NCI-H345 treated with DMSO at 0.1 percent for 48 hours (cell line): ENCODE data around the gene TPO.
"Not testable (repeated sequence)": the region's sequence is repeated elsewhere in the genome, so short reads cannot be mapped to it uniquely, and the experiment has no call there.

Experiments
- DNase-seq: peaks from one replicate; lab custom pipeline; 2025; ENCODE audit not compliant: unreplicated experiment; lab: John Stamatoyannopoulos, UW

Gene TPO

GRCh38 chr2:1413156-1413710, at the start of gene TPO:
TPO (plus strand) TSS chr2:1413463; CDS start chr2:1414409, 946 bp downstream.
- DNase-seq: no peak

DNA sequence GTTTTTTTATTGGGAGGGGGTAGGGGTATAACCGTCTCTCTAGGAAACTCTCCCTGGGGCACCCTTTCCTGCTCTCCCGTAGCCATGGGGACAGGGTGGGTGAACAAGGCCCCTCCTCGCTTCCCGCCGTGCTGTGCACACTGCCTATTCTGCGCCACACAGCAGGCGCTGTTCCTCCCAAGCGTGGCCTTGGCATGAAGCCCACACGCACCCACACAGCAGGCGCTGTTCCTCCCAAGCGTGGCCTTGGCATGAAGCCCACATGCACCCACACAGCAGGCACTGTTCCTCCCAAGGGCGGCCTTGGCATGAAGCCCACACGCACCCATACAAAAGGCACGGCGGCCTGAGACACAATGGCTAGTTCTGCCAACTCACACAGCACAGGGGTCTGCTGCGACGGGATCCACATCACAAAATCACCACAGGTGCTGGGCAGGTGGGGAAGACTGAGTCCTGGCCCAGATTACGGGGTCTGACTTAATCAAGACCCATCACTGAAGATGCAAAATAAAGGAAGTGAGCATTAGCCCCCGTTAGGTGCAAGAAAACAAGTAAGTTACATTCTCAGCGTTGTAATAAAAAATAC, 46.6 kb upstream of the TPO start:
- DNase-seq: peak; percentile 99

- no peak for DNase-seq
Observed at GRCh38 chr2:1367601-1368000, 45.7 kb upstream of the TPO start.

- DNase-seq: no peak
Observed at GRCh38 chr2:1369905-1370304, 43.4 kb upstream of the TPO start.

DNA sequence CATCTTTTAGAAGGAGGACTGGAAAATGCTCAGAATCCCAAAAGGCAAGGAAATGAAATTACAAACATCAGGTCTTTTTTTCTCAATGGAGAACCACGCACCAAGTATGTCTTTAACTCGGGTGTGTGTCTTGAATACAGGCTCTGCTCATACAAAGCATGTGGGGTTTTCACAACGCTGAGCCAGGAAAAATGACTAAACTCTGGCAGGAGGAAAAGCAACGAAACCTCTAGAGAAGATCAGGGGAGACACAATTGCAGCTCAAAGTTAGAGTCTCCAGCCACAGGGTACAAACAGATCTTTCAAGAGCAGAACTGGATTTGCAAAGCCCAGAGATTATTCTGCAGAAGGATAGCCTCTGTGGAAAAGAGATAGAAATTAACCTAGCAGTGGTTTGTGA, 42.8 kb upstream of the TPO start:
- DNase-seq: no peak

GRCh38 chr2:1371082-1371481, 42.2 kb upstream of the TPO start:
- DNase-seq: no peak

DNA sequence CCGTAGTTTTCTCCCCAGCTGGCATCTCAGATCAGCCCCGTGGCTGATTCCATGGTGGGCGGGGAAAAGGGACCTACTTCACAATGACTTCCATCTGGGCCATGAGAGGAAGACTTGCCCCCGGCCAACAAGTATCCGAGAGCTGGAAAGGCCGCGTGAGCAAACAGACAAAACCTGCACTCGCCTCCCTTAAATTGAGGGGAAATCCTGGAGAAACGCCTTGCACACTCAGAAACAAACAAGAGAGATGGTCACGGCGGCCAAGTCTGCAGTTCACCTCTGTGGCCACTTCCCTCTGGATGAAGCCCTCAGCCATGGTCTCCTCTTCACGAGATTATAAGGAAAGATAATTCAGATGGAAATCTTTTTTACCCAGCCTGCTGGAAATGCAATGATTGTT, 39.4 kb upstream of the TPO start:
- DNase-seq: peak; percentile 70

DNA sequence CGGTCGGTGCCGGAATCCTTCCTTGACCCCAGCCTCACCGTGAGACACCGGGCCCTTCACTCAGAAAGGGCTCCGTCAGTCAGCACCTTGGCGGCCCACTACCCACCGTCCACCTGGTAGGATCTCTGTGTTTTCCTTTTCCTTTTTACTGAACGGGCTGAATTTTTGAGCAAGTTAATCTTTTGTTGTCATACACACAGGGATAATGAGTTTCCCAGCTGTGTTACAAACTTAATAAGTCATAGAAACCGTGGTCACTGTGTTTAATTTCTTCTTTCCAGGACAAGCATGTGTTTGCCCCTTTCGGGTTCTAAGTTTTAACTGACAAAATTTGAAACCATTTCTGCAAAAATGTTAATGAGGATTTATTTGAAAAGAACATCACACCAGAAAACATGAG, 39.0 kb upstream of the TPO start:
- DNase-seq: no peak

GRCh38 chr2:1375794-1376193, 37.5 kb upstream of the TPO start:
- DNase-seq: peak; percentile 62

GRCh38 chr2:1377473-1377872, 35.8 kb upstream of the TPO start:
- DNase-seq: no peak

DNA sequence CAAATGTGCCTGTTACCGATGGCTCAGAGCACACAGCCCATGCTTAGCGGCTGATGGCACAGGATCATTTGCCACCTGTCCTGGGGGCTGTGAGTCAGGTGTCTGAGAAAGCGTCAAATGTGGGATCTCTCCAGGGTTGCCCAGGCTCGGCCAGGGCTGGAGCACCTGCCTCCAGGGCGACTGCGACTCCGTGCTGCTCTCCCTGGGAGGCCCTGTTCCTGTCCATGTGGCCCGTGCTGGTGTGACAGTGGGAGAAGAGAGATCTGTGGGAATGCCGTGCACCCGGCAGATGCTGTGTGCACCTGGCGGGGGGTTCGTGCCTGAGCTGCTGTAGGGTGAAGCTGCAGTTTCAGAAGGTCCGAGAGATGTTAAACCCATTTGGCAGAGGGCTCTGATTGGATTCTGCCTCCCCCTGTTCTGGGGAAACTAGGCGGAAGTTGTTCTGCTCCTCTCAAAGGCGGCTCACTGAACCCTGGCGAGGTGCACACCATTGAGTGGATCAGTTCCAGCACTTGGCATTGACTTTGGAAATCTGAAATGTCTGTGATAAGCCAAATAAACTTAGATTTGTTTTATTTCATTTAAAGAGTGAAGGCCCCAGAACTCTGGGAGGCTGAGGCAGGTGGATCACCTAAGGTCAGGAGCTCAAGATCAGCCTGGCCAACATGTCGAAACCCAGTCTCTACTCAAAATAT, 34.7 kb upstream of the TPO start:
- DNase-seq: no peak

DNA sequence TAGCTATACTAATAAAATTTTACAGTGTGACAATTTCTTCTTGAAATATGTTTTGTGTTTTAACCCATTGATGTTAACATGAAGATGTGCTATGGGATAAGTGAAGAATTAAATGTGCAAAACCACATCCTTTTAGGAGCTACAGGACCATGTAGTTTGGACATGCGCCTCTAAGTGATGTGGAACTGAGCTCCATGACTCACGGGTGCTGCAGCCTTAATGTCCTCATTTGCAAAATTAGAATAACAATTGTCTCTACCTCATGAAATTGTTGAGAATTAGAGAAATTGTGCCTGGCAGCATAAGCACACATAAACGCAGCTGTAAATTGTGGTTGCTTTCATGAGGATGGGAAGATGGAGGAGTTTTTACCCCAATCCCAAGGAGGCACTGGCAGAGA, 31.6 kb upstream of the TPO start:
- DNase-seq: no peak

DNA sequence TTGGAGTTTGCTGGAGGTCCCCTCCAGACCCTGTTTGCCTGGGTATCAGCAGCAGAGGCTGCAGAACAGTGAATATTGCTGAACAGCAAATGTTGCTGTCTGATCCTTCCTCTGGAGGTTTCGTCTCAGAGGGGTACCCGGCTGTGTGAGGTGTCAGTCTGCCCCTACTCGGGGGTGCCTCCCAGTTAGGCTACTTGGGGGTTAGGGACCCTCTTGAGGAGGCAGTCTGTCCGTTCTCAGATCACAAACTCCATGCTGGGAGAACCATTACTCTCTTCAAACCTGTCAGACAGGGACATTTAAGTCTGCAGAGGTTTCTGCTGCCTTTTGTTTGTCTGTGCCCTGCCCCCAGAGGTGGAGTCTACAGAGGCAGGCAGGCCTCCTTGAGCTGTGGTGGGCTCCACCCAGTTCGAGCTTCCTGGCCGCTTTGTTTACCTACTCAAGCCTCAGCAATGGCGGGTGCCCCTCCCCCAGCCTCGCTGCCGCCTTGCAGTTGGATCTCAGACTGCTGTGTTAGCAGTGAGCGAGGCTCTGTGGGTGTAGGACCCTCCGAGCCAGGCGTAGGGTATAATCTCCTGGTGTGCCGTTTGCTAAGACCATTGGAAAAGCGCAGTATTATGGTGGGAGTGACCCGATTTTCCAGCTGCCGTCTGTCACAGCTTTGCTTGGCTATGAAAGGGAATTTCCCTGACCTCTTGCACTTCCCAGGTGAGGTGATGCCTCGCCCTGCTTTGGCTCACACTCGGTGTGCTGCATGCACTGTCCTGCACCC, 25.1 kb upstream of the TPO start:
- DNase-seq: not testable (repeated sequence)

DNA sequence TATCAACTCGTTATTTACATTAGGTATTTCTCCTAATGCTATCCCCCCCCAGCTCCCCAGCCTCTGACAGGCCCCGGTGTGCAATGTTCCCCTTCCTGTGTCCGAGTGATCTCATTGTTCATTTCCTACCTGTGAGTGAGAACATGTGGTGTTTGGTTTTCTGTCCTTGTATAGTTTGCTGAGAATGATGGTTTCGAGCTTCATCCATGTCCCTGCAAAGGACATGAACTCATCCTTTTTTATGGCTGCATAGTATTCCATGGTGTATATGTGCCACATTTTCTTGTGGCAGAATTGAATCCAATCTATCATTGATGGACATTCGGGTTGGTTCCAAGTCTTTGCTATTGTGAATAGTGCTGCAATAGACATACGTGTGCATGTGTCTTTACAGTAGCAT, 23.1 kb upstream of the TPO start:
- not testable (repeated sequence) for DNase-seq

GRCh38 chr2:1393321-1393720, 19.9 kb upstream of the TPO start:
- DNase-seq: no peak

DNA sequence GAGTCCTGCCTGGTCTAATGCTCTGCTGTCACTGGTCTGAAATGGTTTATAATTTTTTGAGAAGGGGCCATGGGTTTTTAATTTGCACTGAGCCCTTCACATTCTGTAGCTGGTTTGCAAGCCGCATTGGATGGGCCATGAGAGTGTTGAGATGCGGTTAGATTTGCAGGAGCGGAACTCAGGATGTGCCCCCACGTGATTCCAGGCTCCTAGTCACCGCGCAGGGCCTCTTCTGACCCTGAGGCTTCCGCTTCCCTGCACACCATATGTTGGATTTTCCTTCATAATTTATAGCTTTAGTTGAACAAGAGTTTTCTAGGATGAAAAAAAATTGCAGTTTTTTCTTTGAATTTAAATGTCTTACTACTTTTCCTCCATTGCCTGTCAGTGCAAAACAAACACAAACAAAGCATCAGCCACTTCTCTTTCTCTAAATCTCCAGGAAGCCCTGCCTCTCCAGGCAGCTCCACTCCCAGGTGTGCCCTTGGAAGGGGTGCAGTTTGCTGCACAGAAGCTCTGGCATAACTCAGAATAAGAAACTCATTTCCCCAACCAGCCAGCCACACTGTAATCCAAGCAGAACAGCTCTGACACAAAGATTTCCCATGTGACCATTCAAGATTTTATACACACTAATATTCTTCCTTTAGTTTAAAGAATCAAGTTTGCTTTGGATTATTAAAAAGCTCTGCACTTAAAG, 18.4 kb upstream of the TPO start:
- no peak for DNase-seq

DNA sequence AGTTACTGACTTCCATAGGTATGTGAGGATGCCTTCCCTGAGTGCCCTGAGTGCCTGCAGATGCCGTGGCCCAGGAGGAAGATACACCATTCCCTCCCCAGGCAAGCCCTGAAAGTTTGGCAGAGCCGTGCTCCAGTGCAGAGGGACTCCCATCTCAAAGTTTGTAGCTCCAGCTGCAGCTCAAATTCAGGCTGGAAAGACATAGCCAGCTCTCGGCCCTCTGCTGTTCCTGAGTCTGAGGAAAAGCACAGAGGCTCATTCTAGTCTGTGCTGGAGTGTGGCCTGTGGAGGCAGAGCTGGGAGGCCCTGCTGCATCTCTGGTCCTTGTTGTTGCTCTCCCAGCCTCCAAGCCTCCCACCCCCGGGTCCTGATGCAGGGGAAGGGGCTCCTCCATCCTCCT, 15.9 kb upstream of the TPO start:
- no peak for DNase-seq

DNA sequence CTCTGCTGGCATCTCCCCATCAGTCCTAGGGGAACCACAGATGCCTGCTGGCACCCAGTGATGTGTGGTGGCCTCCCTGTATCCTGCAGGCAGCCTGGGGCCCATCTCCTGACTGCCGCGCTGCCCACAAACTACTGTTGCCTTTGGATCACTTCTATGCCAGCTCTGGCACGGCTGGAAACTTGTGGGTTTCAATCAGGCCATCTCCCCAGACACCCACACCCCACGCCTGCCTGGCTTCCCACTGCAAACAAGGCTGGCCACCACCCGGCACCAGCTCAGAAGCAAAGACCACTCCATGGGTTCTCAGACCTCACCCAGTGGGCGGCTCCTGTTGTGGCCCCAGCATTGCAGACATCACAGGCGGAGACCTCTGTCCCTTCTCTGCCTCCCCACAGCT, 15.1 kb upstream of the TPO start:
- no peak for DNase-seq

- DNase-seq: no peak
Observed at GRCh38 chr2:1400943-1401735, 12.1 kb upstream of the TPO start.

- no peak for DNase-seq
Observed at GRCh38 chr2:1402064-1402463, 11.2 kb upstream of the TPO start.

DNA sequence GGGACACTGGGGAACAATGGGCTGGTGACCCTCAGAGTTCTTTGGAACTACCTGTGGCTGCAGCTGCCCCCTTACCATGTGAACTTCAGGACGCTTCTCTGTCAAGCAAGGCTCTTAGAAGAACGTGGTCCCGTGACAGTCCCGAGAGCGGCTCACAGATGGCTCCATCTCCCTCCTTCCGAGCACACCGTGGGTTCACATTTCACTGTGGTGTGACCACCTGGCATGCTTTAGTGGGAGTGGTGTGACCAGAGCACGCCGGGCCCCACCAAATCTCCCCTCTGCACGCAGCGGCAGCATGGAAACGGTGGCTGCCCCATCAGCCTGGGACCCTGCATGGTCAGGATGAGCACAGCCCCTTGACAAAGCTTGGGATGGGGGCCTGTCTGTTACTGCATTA, 9.7 kb upstream of the TPO start:
- no peak for DNase-seq
